GM21723 (cell line): ENCODE data around the gene TREML2.

Experiments used
- ATAC-seq: cut with Tn5 transposase; IDR thresholded peaks from one replicate; pipeline ENCODE4 v1.9.1; 2021; ENCODE audit warnings: mild to moderate bottlenecking, moderate library complexity; ENCODE audit not compliant: unreplicated experiment

TREML2 gene

GRCh38 chr6:41179163-41179562 is 21.8 kb downstream of the TREML2 start:
- no peak for ATAC-seq

- ATAC-seq = no peak
Observed at GRCh38 chr6:41177695-41178094, 23.3 kb downstream of the TREML2 start.

GRCh38 chr6:41177287-41177686 is 23.7 kb downstream of the TREML2 start:
- ATAC-seq = no peak

GRCh38 chr6:41176189-41176588 is 24.8 kb downstream of the TREML2 start:
- ATAC-seq = no peak

- ATAC-seq = no peak
Observed at GRCh38 chr6:41175084-41175483, 25.9 kb downstream of the TREML2 start.

- ATAC-seq = no peak
Observed at GRCh38 chr6:41174610-41175009, 26.3 kb downstream of the TREML2 start.

GRCh38 chr6:41171908-41172307 is 29.0 kb downstream of the TREML2 start:
- no peak for ATAC-seq

GRCh38 chr6:41170547-41171160 is 30.3 kb downstream of the TREML2 start:
- ATAC-seq = no peak

- ATAC-seq = no peak
Observed at GRCh38 chr6:41167173-41167963, 33.6 kb downstream of the TREML2 start.

GRCh38 chr6:41164551-41165120 is 36.3 kb downstream of the TREML2 start:
- ATAC-seq = no peak

- ATAC-seq = no peak
Observed at GRCh38 chr6:41163419-41163717, 37.6 kb downstream of the TREML2 start.

GRCh38 chr6:41162687-41163418 is 38.1 kb downstream of the TREML2 start, which contains the start of gene TREM2:
TREM2 (minus strand) TSS chr6:41163116; CDS start chr6:41163082, 34 bp downstream.
- ATAC-seq = no peak

GRCh38 chr6:41161851-41162552 is 38.9 kb downstream of the TREML2 start:
- no peak for ATAC-seq

- no peak for ATAC-seq
Observed at GRCh38 chr6:41161380-41161779, 39.6 kb downstream of the TREML2 start.

GRCh38 chr6:41160933-41161332 is 40.0 kb downstream of the TREML2 start:
- ATAC-seq = no peak

GRCh38 chr6:41159415-41160082 is 41.4 kb downstream of the TREML2 start:
- no peak for ATAC-seq

- ATAC-seq = no peak
Observed at GRCh38 chr6:41157323-41157722, 43.6 kb downstream of the TREML2 start.

- ATAC-seq = no peak
Observed at GRCh38 chr6:41156771-41157170, 44.2 kb downstream of the TREML2 start.

GRCh38 chr6:41156001-41156400 is 44.9 kb downstream of the TREML2 start:
- no peak for ATAC-seq

GRCh38 chr6:41155132-41155805 is 45.7 kb downstream of the TREML2 start:
- ATAC-seq = no peak
